ACHN (cell line): ENCODE measurements around the gene C6.

Experiments
- DNase-seq: peaks from one replicate; pipeline ENCODE4 v3.0.0-alpha.2; 2015
- in situ Hi-C: cut with HindIII; loops from 2 replicates; pipeline ENCODE4 v1.10.0; 2017; ENCODE audit warnings: low sequenced_read_pairs, low pct_ligation_motif_present, low pct_unique_long_range_greater_than_20kb

The C6 gene

GRCh38 chr5:41151564-41151963 is 61.8 kb downstream of the C6 start:
- DNase-seq = no peak
- in situ Hi-C loops = no loop called here

GRCh38 chr5:41148448-41148847 is 64.9 kb downstream of the C6 start:
- DNase-seq = no peak
- in situ Hi-C loops = no loop called here

- in situ Hi-C loops = no loop called here
- DNase-seq = no peak
Measured at GRCh38 chr5:41145306-41145705, 68.0 kb downstream of the C6 start.

GRCh38 chr5:41143131-41143901 is 70.0 kb downstream of the C6 start:
- in situ Hi-C loops = no loop called here
- DNase-seq = peak; percentile 1

- in situ Hi-C loops = no loop called here
- DNase-seq = no peak
Measured at GRCh38 chr5:41127967-41128690, 85.2 kb downstream of the C6 start.

GRCh38 chr5:41122459-41122858 is 90.9 kb downstream of the C6 start:
- DNase-seq = no peak
- in situ Hi-C loops = no loop called here

GRCh38 chr5:41120600-41120999 is 92.7 kb downstream of the C6 start:
- DNase-seq = no peak
- in situ Hi-C loops = no loop called here

- DNase-seq = no peak
- in situ Hi-C loops = no loop called here
Measured at GRCh38 chr5:41118177-41118576, 95.2 kb downstream of the C6 start.

GRCh38 chr5:41115281-41115680 is 98.1 kb downstream of the C6 start:
- in situ Hi-C loops = no loop called here
- DNase-seq = no peak

- no peak for DNase-seq
- in situ Hi-C loops = no loop called here
Measured at GRCh38 chr5:41112486-41113455, 100.6 kb downstream of the C6 start.

GRCh38 chr5:41109186-41109585 is 104.1 kb downstream of the C6 start:
- DNase-seq = no peak
- in situ Hi-C loops = no loop called here

GRCh38 chr5:41102341-41102740 is 111.0 kb downstream of the C6 start:
- DNase-seq = no peak
- in situ Hi-C loops = no loop called here

- DNase-seq = no peak
- in situ Hi-C loops = no loop called here
Measured at GRCh38 chr5:41097642-41098041, 115.7 kb downstream of the C6 start.

- in situ Hi-C loops = no loop called here
Measured at GRCh38 chr5:41095324-41096101, 117.8 kb downstream of the C6 start.

GRCh38 chr5:41094871-41095270 is 118.5 kb downstream of the C6 start:
- in situ Hi-C loops = no loop called here
- no peak for DNase-seq

More at GRCh38 chr5:41095324-41096101, 117.8 kb downstream of the C6 start:
- DNase-seq = no peak

- DNase-seq = no peak
- in situ Hi-C loops = no loop called here
Measured at GRCh38 chr5:41093803-41094202, 119.5 kb downstream of the C6 start.
